Skeletal muscle satellite cell (primary cell): ENCODE data around the gene CHADL.
"Not testable (repeated sequence)": the region's sequence is repeated elsewhere in the genome, so short reads cannot be mapped to it uniquely, and the experiment has no call there.

ENCODE experiments used
- H3K27me3 ChIP-seq: 2 replicates; pipeline ENCODE4 v1.7.0; 2013; ENCODE audit warnings: low read length; ENCODE audit not compliant: control insufficient read depth, insufficient read depth
- H3K36me3 ChIP-seq: 2 replicates; pipeline ENCODE4 v1.7.0; 2013; ENCODE audit warnings: mild to moderate bottlenecking, control low read depth, low read length; ENCODE audit not compliant: insufficient read depth
- H3K4me1 ChIP-seq: 2 replicates; pipeline ENCODE4 v1.7.0; 2013; ENCODE audit warnings: low read length; ENCODE audit not compliant: control insufficient read depth, insufficient read depth
- H3K4me2 ChIP-seq: 2 replicates; pipeline ENCODE4 v1.7.0; 2013; ENCODE audit warnings: mild to moderate bottlenecking, low read length
- H3K4me3 ChIP-seq: 2 replicates; pipeline ENCODE4 v1.7.0; 2013; ENCODE audit warnings: low read length
- H3K9ac ChIP-seq: 2 replicates; pipeline ENCODE4 v1.7.0; 2013; ENCODE audit warnings: mild to moderate bottlenecking, low read depth, low read length, moderate library complexity
- H3K9me3 ChIP-seq: replicated peaks from 2 replicates; pipeline ENCODE4 v1.7.0; 2013; ENCODE audit warnings: mild to moderate bottlenecking, control low read depth, low read length

CHADL gene

DNA sequence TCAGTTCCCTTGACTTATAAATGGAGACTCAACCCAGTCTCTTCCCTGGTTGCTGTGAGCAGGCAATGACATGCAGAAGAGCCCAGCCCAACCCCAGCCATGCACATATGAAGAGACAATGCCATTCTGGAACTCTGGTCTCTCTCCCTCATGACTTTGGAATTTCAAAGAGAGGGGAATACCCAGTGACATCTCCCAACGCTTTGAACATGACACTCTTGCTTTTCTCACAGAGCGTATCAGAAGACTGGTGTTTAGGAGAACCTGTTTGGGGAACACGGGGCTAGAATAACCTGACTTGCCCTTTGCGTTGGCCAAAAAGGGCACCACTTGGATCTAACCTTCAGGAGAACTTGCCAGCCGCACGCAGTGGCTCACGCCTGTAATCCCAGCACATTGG lies 32.4 kb upstream of the CHADL start:
- peaks cover 71% of the 10 kb centered on the region for H3K36me3 ChIP-seq
- no peaks in the 10 kb centered on the region for H3K4me1 ChIP-seq
- no peak overlapping the region for H3K9ac ChIP-seq
- no peak overlapping the region for H3K4me2 ChIP-seq
- no peaks in the 10 kb centered on the region for H3K27me3 ChIP-seq
- no peaks in the 10 kb centered on the region for H3K9me3 ChIP-seq
- no peak overlapping the region for H3K4me3 ChIP-seq

DNA sequence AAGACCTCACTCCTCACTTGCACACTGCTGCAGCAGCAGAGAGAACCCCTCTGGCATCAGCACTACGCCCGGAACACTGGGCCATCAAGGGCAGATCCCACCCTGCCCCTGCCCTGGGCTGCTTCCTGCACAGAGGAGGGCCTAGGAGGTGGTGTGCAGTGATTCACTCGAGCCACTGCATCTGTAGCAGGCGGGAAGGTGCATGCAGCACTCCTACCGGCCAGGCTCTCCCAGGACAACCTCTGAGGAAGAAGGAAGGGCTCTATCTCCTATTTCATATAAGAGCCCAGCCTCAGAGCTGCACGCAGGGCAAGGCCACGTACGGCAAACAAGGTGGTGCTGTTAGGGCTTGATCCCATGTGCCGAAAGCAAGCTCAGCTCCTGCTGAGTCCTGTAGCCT lies 31.1 kb upstream of the CHADL start:
- Histone ChIP-seq H3K4me1 (no peaks in the 10 kb centered on the region), H3K36me3 (peaks cover 73% of the 10 kb centered on the region), H3K4me3 (no peak overlapping the region), H3K9me3 (no peaks in the 10 kb centered on the region), H3K4me2 (no peak overlapping the region), H3K9ac (no peak overlapping the region), H3K27me3 (no peaks in the 10 kb centered on the region)

DNA sequence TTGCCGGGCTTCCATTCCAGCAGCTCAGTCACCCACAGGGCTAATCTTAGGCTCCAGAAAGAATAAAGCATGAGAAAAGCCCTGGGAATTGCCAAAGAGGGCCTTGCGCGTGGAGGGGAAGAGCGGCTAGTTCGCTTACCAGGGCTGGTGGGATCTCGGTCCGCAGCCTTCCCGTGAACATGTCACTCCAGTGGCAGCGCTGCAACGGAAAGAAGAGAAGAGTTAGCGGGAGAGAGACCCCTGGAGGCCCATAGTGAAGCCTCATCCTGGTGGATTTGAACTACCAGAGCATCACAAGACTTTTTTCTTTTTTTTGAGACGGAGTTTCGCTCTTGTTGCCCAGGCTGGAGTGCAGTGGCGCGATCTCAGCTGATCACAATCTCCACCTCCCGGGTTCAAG lies 27.2 kb upstream of the CHADL start:
- Histone ChIP-seq H3K9ac (no peak overlapping the region), H3K4me3 (no peak overlapping the region), H3K9me3 (no peaks in the 10 kb centered on the region), H3K36me3 (peaks cover 67% of the 10 kb centered on the region), H3K4me1 (no peaks in the 10 kb centered on the region), H3K4me2 (no peak overlapping the region), H3K27me3 (no peaks in the 10 kb centered on the region)

DNA sequence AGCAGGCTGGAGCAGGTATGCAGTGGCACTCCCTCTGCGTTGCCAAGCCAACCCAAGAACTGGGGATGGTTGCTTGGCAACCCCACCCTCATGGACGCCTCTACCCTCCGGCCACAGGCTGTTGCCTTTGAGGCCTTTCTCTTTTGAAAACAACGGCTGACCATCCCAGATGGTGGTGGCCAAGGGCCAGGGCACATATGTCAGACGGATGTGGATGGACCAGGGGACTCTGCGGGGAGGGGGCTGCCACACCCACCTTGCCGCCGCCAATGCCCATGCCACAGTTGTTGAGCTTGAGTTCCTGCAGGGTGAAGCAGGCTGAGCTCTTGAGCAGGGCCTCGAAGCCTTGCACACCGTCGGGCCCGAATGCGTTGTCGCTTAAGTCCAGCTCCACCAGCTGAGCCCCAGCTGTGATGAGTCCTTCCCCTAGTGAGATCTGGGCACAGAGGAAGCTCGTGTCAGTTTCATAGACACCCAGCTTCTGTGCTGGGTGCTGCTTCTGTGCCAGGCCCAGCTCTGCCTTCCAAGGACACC lies 23.7 kb upstream of the CHADL start:
- Histone ChIP-seq H3K27me3 (no peaks in the 10 kb centered on the region), H3K9ac (no peak overlapping the region), H3K4me3 (no peak overlapping the region), H3K4me1 (no peaks in the 10 kb centered on the region), H3K4me2 (no peak overlapping the region), H3K9me3 (no peaks in the 10 kb centered on the region), H3K36me3 (peaks cover 80% of the 10 kb centered on the region)

DNA sequence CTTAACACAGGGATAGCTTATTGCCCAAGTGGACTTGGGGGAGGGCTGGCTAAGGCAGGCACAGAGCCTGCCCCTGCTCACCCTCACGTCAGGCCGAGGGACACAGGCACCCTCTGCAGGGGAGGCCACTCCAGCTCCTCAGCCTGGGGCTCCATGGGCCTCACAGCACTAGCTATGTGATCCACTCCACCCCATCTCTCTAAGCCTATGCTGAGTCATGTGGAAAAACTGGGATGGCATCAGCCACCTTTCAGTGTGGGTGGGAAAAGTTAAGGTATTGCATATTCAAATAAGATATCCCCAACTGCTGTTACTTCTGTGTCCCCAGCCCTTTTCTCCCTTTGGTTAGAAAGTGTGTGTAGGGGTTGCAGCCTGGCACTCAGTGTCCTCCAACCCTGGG lies 23.0 kb upstream of the CHADL start:
- no peaks in the 10 kb centered on the region for H3K9me3 ChIP-seq
- no peaks in the 10 kb centered on the region for H3K27me3 ChIP-seq
- no peak overlapping the region for H3K9ac ChIP-seq
- H3K4me1 ChIP-seq = no peaks in the 10 kb centered on the region
- no peak overlapping the region for H3K4me2 ChIP-seq
- peaks cover 78% of the 10 kb centered on the region for H3K36me3 ChIP-seq
- no peak overlapping the region for H3K4me3 ChIP-seq

DNA sequence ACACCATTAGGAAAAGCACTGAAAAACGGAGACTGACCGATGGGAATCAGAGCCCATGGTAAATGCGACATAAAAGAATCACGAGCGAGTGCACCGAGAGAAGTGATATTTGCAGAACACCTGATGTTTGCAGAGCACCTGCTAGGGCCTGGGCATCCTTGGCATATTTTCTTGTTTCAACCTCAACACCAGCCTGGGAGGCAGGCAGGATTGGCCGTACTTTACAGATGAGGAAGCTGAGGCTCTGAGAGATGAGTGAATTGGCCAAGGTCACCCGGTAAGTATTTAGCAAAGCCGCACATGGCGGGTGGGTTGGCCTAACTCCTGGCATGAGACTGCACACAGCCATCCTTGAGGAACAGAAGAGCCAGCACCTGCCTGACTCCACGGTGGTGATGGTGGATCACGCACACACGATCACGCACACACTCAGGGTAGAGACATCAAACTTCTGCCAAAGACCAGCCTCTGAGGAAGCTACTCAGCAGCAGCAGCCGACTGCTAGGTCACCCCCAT lies 21.6 kb upstream of the CHADL start:
- Histone ChIP-seq H3K4me1 (peaks cover 2% of the 10 kb centered on the region), H3K36me3 (peaks cover 77% of the 10 kb centered on the region), H3K4me2 (no peak overlapping the region), H3K9ac (no peak overlapping the region), H3K9me3 (no peaks in the 10 kb centered on the region), H3K27me3 (no peaks in the 10 kb centered on the region), H3K4me3 (no peak overlapping the region)

DNA sequence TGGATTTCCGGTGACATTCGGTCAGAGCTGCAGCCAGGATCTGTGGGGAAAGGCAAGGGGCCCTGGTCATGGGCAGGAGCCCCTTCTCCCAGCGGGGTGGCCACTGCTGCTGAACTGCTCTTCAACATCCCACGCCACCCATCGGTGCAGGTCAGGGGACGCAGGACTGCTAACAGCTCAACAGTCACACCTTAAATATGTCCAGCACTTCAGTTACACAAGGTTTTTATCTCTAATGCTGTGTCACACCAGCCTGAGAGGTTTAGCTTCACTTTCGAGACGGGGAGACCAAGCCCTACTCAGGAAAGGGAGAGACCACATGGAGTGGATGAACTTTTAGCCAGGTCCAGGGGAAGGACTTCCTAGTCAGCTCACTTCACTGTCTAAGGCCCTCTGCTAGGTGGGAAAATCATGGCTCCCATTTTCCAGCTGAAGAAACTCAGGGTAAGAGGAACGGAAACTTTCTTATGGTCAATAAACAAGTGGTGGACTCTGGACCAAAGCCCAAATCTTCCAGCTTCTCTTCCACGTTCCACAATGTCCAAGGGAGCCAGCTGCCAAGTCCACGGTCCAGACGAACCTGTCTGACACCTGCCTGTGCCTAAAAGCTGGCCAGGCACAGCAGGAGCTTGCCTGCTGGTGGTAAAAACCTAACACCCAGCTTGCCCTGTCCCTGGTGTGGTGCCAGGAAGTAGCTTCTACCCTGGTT lies 21.0 kb upstream of the CHADL start:
- H3K27me3 ChIP-seq = no peaks in the 10 kb centered on the region
- H3K9ac ChIP-seq = no peak overlapping the region
- H3K9me3 ChIP-seq = no peaks in the 10 kb centered on the region
- H3K36me3 ChIP-seq = peaks cover 80% of the 10 kb centered on the region
- no peak overlapping the region for H3K4me2 ChIP-seq
- no peak overlapping the region for H3K4me3 ChIP-seq
- H3K4me1 ChIP-seq = peaks cover 9% of the 10 kb centered on the region

DNA sequence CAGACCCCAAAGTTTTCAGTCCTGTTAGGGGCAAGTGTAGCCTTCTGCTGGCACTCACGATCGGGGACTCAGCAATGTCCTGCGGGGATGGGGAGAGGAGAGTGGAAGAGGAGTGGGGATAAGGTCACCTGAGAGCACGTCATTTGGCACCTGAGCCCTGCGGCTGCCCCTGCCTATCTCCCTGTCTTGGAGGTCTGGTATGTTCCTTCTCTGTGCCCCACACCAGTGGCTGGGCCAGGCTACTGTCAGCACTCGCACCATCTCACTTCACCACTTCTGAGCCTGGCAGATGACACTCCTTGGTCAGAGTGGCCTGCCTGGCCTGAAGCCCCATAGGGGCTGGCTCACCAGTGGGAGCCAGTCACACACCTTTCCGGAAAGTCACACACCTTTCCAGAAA lies 20.1 kb upstream of the CHADL start:
- H3K36me3 ChIP-seq = peaks cover 88% of the 10 kb centered on the region
- no peak overlapping the region for H3K9ac ChIP-seq
- H3K9me3 ChIP-seq = no peaks in the 10 kb centered on the region
- H3K4me3 ChIP-seq = no peak overlapping the region
- no peak overlapping the region for H3K4me2 ChIP-seq
- H3K27me3 ChIP-seq = no peaks in the 10 kb centered on the region
- peaks cover 17% of the 10 kb centered on the region for H3K4me1 ChIP-seq

DNA sequence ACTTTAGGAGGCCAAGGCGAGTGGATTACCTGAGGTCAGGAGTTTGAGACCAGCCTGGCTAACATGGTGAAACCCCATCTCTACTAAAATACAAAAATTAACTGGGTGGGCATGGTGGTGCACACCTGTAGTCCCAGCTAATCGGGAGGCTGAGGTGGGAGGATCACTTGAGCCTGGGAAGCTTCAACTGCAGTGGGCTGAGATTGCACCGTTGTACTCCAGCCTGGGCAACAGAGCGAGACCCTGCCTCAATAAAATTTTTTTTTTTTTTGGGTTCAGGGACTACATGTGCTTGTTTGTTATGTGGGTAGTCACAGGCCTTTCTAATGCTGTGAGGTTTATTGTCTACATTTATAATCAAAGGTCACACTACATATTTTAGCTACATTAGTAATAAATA lies 19.0 kb upstream of the CHADL start:
- peaks cover 17% of the 10 kb centered on the region for H3K4me1 ChIP-seq
- H3K9me3 ChIP-seq, H3K4me3 ChIP-seq, H3K9ac ChIP-seq, H3K4me2 ChIP-seq, H3K27me3 ChIP-seq: not testable (repeated sequence)
- H3K36me3 ChIP-seq = peaks cover 89% of the 10 kb centered on the region

DNA sequence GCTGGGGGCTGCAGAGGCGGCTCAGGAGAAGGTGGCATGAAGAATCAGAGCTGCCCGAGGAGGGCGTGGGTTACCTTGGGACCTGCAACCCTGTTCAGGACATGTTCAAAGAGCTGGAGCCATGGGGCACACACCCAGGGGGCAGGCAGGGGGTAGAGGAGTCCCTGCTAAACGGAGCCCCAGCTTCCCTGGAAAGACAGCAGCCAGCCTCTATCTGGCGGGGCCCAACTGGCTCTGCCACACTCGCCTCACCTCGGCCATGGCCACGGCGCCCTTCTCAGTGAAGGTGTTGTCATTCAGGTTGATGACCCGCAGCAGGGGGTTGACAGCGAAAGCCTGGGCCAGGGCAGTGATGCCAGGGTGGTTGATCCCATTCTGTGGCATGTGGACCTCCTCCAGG lies 17.0 kb upstream of the CHADL start:
- Histone ChIP-seq H3K4me2 (no peak overlapping the region), H3K4me3 (no peak overlapping the region), H3K36me3 (peaks cover 89% of the 10 kb centered on the region)

DNA sequence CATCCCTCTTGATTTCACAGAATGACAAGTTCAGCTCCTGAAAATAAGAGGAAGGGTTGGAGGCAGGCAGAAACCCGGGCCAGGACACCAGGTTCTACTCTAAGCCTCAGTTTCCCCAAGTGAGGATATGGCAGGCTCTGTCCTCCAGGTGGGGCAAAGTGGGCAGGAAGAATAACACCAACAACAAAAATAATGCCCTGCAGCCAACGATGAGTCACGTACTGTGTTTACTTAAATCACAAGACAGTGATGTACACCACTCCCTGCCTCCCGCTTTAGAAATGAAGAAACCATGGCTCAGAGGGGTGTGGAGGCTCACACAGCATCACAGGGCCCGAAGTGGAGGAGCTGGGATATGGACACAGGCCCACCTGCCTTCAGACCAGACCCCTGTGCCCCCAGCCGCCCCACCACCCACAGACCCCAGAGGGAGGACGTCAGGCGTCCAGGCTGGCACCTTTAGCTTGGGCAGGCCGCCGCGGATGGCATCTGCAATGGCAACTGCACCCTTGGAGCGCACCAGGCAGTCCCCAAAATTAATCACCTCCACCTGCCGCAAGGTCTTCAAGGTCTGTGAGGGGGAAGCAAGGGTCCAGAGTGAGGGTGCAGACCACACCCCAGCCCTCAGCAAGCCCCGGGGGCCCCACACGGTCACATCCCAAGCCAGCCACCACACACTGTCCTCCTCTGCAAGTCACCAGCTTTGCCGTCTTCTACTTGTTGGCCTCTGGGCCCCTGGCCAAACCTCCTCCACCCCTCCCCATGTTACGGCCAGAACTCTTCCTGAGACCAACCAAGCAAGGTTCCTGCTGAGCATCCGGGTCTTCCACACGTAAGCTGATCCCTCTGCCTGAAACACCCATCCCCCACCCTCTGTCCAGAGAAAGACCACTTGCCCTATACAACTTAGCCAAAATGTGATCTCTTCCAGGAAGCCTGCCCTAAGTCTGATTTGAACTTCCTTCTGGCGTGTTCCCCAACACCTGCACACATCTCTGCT lies 15.8 kb upstream of the CHADL start:
- H3K4me2 ChIP-seq = no peak overlapping the region
- H3K9me3 ChIP-seq = no peaks in the 10 kb centered on the region
- H3K4me3 ChIP-seq = no peak overlapping the region
- H3K4me1 ChIP-seq = peaks cover 17% of the 10 kb centered on the region
- no peaks in the 10 kb centered on the region for H3K27me3 ChIP-seq
- peaks cover 87% of the 10 kb centered on the region for H3K36me3 ChIP-seq
- H3K9ac ChIP-seq = peak overlapping the region; percentile 41

More for the DNA sequence above, 17.0 kb upstream of the CHADL start:
- Histone ChIP-seq H3K9me3 (no peaks in the 10 kb centered on the region), H3K27me3 (no peaks in the 10 kb centered on the region), H3K4me1 (peaks cover 17% of the 10 kb centered on the region), H3K9ac (no peak overlapping the region)
